HL-60/S4 treated with phorbol 12-myristate 13-acetate at 8.2 ng/mL for 4 days and 3 days (cell line): ENCODE results near the gene GNPNAT1.
"Not testable (repeated sequence)": the region's sequence is repeated elsewhere in the genome, so short reads cannot be mapped to it uniquely, and the experiment has no call there.

Experiments
- in situ Hi-C: fragments of 300-500 bp; cut with MboI; formaldehyde crosslinking; loops from 2 replicates; pipeline ENCODE4 v1.15.0; 2022; ENCODE audit warnings: low sequenced_read_pairs

The GNPNAT1 gene

DNA sequence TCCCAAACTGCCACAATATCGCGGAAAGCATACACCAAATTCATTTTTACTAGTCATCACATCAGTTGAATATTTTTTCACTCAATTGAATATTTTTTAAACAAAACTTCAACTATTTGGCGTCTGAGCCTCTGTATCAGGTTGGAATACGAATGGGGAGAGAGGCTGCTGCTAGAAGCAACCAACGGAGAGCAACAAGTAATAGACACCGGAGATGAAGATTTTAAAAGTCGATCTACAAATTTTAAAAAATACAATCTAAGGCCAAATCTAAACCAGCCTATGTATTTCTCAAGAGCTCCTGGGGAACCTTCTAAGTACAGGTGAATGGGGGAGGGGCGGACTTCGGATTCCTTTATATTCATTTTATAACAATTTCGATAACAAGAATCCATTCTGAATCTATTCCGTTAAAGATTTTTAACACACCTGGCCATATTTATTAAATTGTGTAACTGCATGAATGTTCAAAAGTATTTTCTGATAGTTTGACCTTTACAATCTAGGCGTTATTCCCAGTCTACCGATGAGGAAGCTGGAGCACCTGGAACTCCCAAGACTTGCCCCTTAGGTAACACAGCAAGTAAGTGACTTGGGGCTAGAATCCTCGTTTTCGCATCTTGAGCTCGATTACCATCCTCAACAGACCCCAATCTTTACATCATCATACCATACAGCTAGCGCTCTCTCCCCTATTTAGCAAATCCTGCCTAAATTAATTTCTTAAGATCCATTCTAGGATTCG, 1.2 kb downstream of the GNPNAT1 start:
- in situ Hi-C loops = no loop called here

GRCh38 chr14:52789118-52789517, 2.3 kb downstream of the GNPNAT1 start:
- in situ Hi-C loops = no loop called here

DNA sequence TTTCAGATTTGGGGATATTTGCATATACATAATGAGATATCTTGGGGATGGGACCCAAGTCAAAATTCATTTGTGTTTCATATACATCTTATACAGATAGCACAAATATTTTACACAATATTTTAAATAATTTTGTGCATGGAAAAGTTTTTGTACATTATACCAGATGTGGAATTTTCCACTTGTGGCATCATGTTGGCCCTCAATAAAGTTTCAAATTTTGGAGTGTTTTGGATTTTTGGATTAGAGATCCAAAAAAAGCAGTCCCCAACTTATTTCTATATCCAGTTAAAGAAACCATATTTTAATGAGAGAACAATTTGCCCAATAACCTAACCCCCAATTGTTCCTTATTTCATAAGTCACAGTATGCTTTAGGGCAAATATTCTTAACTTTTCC, 4.5 kb downstream of the GNPNAT1 start:
- in situ Hi-C loops = no loop called here

- in situ Hi-C loops = no loop called here
These were observed 8.2 kb downstream of the GNPNAT1 start for GRCh38 chr14:52783206-52783605.

GRCh38 chr14:52781629-52782028, 9.8 kb downstream of the GNPNAT1 start:
- in situ Hi-C loops = no loop called here

GRCh38 chr14:52780893-52781292, 10.5 kb downstream of the GNPNAT1 start:
- in situ Hi-C loops = no loop called here

- in situ Hi-C loops = no loop called here
These were observed 12.7 kb downstream of the GNPNAT1 start for GRCh38 chr14:52778702-52779101.

GRCh38 chr14:52776816-52777215, 14.6 kb downstream of the GNPNAT1 start:
- in situ Hi-C loops = no loop called here

DNA sequence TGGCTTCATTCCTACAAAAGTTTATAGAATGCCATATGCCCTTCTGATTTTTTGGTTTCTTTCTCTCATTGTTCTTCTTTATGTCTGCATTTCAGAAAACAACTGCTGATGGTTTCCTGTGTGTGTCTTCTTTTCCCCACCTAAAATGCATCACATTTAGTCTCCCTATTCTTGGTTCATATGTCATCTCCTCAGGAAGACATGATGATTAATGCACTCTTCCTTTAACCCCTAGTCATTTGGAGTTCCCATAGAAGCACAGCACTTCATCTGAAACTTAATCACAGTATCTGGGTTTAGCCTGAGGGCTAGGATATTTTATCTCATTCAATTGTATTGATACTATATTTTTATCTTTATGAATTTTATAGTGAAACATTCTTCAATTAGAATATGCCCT, 21.5 kb downstream of the GNPNAT1 start:
- in situ Hi-C loops = no loop called here

GRCh38 chr14:52767058-52767833, 24.2 kb downstream of the GNPNAT1 start:
- in situ Hi-C loops = no loop called here

- in situ Hi-C loops = not testable (repeated sequence)
These were observed 28.5 kb downstream of the GNPNAT1 start for GRCh38 chr14:52762923-52763322.

- in situ Hi-C loops = no loop called here
These were observed 32.3 kb downstream of the GNPNAT1 start for GRCh38 chr14:52759145-52759544.

GRCh38 chr14:52755607-52756316, 35.6 kb downstream of the GNPNAT1 start:
- in situ Hi-C loops = no loop called here

- in situ Hi-C loops = no loop called here
These were observed 42.6 kb downstream of the GNPNAT1 start for GRCh38 chr14:52748647-52749292.

GRCh38 chr14:52741865-52742264, 49.5 kb downstream of the GNPNAT1 start:
- in situ Hi-C loops = no loop called here

DNA sequence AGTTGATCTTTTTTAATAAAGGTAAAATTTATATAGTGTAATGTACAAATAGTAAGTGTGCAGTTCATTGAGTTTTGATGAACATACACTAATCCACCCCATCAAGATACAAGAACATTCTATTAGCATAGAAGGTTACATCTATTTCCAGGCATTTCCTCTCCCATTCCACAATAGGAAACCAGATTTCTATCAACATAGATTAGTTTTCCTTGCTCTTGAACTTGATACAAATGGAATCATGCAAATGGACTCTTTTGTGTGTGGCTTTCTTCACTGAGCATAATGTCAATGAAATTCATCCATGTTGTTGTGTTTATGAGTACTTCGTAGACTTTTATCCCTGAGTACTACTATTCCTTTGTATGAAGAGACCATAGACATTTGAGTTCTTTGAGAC, 50.7 kb downstream of the GNPNAT1 start:
- in situ Hi-C loops = no loop called here

- in situ Hi-C loops = no loop called here
These were observed 53.0 kb downstream of the GNPNAT1 start for GRCh38 chr14:52738409-52738808.

DNA sequence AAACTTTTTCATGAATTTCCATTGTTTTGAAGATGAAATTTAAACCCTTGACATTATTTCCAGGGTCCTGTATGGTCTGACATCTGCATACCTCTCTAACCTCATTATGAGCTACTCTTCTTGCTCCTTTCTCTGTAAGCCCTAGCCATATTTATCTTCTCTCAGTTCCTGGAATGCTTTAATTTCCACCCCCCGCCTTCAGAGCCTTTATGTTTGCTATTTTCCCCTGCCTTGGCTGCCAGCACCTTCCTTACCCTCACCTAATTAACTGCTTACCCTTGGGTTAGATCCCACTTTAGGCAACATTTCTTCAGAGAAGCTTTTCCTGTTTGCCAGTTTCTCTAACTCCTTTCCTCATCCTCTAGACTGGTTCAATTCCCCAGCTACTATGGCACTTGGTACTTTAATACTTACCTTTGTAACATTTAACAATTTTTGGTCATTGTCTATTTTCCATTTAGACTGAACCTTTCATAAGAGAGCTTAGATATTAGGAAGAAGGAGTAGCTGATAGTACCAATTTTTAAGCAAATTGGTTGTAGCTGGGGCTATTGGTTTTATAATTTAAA, 55.4 kb downstream of the GNPNAT1 start:
- in situ Hi-C loops = no loop called here

DNA sequence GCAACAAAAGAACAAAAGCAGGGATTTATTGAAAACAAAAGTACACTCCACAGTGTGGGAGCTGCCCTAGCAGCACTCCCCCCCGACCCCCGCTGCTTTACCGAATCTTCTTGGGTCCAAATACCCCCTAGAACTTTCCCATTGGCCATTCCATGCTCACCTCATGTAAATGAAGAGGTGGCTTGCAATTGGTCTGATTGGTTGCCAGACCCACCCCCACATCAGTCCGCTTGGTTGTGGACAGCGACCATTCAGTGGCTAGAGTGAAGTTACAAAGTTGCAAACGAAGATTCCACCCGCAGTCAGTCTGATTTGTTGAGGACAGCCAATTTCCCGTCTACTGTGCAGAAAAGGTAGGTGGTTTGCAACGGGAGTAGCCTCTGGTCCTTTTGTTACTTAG, 57.6 kb downstream of the GNPNAT1 start:
- in situ Hi-C loops = no loop called here

- in situ Hi-C loops = no loop called here
These were observed 60.7 kb downstream of the GNPNAT1 start for GRCh38 chr14:52730709-52731111.
